ENCODE data around the gene ZNF217. TPM values are rescaled to one million over a fixed set of nuclear protein-coding genes. Genes with fewer than 3 reads are reported as not detected.
"Not testable (repeated sequence)": the region's sequence is repeated elsewhere in the genome, so short reads cannot be mapped to it uniquely, and the experiment has no call there.

Gene ZNF217
- total RNA-seq, 1 donor from 2014 or later: 64.7 TPM

DNA sequence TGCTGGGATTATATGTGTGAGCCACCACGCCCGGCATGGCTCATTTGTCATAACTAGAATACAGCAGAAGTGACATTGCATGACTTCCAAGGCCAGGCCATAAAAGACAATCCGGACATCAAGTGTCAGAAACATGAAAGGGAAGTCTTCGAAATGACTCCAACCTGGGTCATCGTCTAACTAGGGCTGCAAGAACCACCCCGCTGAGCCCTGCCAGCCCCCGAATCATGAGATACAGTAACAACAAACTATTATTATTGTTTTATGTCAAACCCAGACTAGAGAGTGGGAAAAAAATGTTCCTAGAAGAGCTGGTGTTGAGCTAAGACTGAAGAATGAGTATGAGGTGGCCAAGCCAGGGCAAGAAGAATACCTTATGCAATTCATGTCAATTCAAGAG lies 59.6 kb downstream of the ZNF217 start:
- TF ChIP-seq, protein P1, sequence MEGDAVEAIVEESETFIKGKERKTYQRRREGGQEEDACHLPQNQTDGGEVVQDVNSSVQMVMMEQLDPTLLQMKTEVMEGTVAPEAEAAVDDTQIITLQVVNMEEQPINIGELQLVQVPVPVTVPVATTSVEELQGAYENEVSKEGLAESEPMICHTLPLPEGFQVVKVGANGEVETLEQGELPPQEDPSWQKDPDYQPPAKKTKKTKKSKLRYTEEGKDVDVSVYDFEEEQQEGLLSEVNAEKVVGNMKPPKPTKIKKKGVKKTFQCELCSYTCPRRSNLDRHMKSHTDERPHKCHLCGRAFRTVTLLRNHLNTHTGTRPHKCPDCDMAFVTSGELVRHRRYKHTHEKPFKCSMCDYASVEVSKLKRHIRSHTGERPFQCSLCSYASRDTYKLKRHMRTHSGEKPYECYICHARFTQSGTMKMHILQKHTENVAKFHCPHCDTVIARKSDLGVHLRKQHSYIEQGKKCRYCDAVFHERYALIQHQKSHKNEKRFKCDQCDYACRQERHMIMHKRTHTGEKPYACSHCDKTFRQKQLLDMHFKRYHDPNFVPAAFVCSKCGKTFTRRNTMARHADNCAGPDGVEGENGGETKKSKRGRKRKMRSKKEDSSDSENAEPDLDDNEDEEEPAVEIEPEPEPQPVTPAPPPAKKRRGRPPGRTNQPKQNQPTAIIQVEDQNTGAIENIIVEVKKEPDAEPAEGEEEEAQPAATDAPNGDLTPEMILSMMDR (IDR thresholded peaks at IDR 0.05; ENCODE audit: partially characterized antibody, unreplicated experiment): no peak
- H3K4me1 Mint-ChIP-seq (ENCODE audit: low read depth, unreplicated experiment): no peaks in the 10 kb centered on the region
- H3K36me3 Mint-ChIP-seq (ENCODE audit: unreplicated experiment): no peaks in the 10 kb centered on the region

DNA sequence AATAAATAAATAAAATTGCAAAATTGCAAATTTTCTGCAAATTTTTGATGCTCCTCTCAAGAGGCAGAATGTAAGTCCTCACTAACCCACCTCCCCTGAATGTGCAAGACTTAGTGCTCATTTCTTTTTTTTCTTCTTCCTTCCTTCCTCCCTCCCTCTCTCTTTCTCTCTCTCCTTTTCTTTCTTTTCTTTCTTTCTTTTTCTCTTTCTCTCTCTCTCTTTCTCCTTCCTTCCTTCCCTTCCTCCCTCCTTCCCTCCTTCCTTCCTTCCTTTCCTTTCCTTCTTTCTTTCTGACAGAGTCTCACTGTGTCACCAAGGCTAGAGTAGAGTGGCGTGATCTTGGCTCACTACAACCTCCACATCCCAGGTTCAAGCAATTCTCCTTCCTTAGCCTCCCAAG lies 60.1 kb downstream of the ZNF217 start:
- TF ChIP-seq, protein P1 (IDR thresholded peaks at IDR 0.05; ENCODE audit: partially characterized antibody, unreplicated experiment): no peak
- Mint-ChIP-seq H3K9me3 (ENCODE audit: unreplicated experiment) (no peaks in the 10 kb centered on the region), H3K36me3 (ENCODE audit: unreplicated experiment) (no peaks in the 10 kb centered on the region), H3K4me3 (ENCODE audit: unreplicated experiment) (no peak overlapping the region), H3K4me1 (ENCODE audit: low read depth, unreplicated experiment) (no peaks in the 10 kb centered on the region), H3K27ac (ENCODE audit: unreplicated experiment) (no peak overlapping the region), H3K27me3 (ENCODE audit: unreplicated experiment) (peaks cover 3% of the 10 kb centered on the region)
- no peak for DNase-seq

More for the DNA sequence above, 59.6 kb downstream of the ZNF217 start:
- Mint-ChIP-seq H3K27me3 (ENCODE audit: unreplicated experiment) (peaks cover 3% of the 10 kb centered on the region), H3K4me3 (ENCODE audit: unreplicated experiment) (no peak overlapping the region), H3K9me3 (ENCODE audit: unreplicated experiment) (no peaks in the 10 kb centered on the region), H3K27ac (ENCODE audit: unreplicated experiment) (no peak overlapping the region)
- no peak for DNase-seq

DNA sequence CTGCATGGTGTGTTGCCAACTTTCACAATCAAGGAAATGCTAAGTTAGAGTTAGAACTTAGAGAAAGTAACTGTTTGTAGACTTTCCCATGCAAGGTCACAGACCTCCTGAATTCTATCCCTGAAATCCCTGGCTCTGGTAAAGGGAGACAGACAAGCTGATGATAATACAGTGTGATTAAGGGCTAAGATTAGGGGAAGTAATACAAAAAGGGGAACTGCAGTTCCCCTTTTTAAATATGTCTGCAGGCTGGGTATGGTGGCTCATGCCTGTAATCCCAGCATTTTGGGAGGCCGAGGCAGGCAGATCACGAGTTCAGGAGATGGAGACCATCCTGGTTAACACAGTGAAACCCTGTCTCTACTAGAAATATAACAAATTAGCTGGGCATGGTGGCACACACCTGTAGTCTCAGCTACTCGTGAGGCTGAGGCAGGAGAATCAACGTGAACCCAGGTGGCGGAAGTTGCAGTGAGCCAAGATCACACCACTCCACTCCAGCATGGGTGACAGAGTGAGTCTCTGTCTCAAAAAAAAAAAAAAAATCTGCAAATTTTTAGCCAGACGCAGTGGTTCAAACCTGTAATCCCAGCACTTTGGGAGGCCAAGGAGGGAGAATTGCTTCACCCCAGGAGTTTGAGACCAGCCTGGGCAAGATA lies 60.9 kb downstream of the ZNF217 start:
- not testable (repeated sequence) for H3K36me3 Mint-ChIP-seq (ENCODE audit: unreplicated experiment); H3K9me3 Mint-ChIP-seq (ENCODE audit: unreplicated experiment); DNase-seq; H3K4me1 Mint-ChIP-seq (ENCODE audit: low read depth, unreplicated experiment); H3K27ac Mint-ChIP-seq (ENCODE audit: unreplicated experiment); H3K4me3 Mint-ChIP-seq (ENCODE audit: unreplicated experiment); H3K27me3 Mint-ChIP-seq (ENCODE audit: unreplicated experiment)

DNA sequence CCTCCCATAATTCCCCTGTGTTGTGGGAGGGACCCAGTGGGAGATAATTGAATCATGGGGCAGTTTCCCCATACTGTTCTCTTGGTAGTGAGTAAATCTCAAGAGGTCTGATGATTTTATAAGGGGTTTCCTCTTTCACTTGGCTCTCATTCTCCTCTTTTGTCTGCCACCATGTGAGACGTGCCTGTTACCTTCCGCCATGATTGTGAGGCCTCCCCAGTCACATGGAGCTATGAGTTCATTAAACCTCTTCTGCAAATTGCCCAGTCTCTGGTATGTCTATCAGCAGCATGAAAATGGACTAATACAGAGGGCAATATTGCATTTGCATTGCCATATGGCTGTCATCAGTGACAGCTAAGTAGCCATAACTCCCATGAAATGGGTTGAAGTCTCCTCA lies 63.2 kb downstream of the ZNF217 start:
- no peaks in the 10 kb centered on the region for H3K9me3 Mint-ChIP-seq (ENCODE audit: unreplicated experiment)
- peaks cover 3% of the 10 kb centered on the region for H3K27me3 Mint-ChIP-seq (ENCODE audit: unreplicated experiment)

DNA sequence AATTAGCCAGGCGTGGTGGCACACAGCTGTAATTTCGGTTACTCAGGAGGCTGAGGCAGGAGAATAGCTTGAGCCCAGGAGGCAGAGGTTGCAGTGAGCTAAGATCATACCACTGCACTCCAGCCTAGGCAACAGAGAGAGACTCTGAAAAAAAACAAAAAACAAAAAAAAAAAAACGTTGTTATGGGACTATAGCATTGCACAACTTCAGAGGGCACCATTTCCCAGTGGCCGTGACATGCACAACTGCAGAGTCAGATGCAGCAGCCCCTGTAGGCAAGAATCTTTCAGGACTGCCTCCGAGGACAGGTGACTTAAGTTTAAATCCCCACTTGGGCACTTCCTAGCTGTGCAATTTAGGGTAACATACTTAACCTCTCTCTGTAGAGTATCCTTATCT lies 64.0 kb downstream of the ZNF217 start:
- no peak for DNase-seq
- peaks cover 1% of the 10 kb centered on the region for H3K9me3 Mint-ChIP-seq (ENCODE audit: unreplicated experiment)
- no peak overlapping the region for H3K27ac Mint-ChIP-seq (ENCODE audit: unreplicated experiment)
- no peak overlapping the region for H3K4me3 Mint-ChIP-seq (ENCODE audit: unreplicated experiment)
- TF ChIP-seq, protein P1 (IDR thresholded peaks at IDR 0.05; ENCODE audit: partially characterized antibody, unreplicated experiment): no peak
- peaks cover 3% of the 10 kb centered on the region for H3K27me3 Mint-ChIP-seq (ENCODE audit: unreplicated experiment)
- H3K36me3 Mint-ChIP-seq (ENCODE audit: unreplicated experiment): no peaks in the 10 kb centered on the region
- no peaks in the 10 kb centered on the region for H3K4me1 Mint-ChIP-seq (ENCODE audit: low read depth, unreplicated experiment)

More for the DNA sequence above, 63.2 kb downstream of the ZNF217 start:
- Mint-ChIP-seq H3K36me3 (ENCODE audit: unreplicated experiment) (no peaks in the 10 kb centered on the region), H3K4me3 (ENCODE audit: unreplicated experiment) (no peak overlapping the region), H3K27ac (ENCODE audit: unreplicated experiment) (no peak overlapping the region), H3K4me1 (ENCODE audit: low read depth, unreplicated experiment) (no peaks in the 10 kb centered on the region)
- TF ChIP-seq, protein P1 (IDR thresholded peaks at IDR 0.05; ENCODE audit: partially characterized antibody, unreplicated experiment): no peak
- DNase-seq: no peak

Measured in glutamatergic neuron (in vitro differentiated cells).